Mesenchymal stem cell (in vitro differentiated cells and primary cell): ENCODE data around the gene METRNL.

Experiments used
- DNase-seq: peaks from one replicate; pipeline ENCODE4 v3.0.0-alpha.2; 2013
- H2AFZ ChIP-seq: one replicate; pipeline ENCODE4 v1.6.1; 2013; ENCODE audit warnings: low read depth, mild to moderate bottlenecking, control low read depth, inconsistent platforms, low read length, moderate library complexity
- H2AK5ac ChIP-seq: 2 replicates; pipeline ENCODE4 v1.6.1; 2013; ENCODE audit warnings: low read length, moderate library complexity, mild to moderate bottlenecking, inconsistent platforms; ENCODE audit not compliant: severe bottlenecking
- H2BK120ac ChIP-seq: one replicate; pipeline ENCODE4 v1.6.1; 2013; ENCODE audit warnings: low read depth, mild to moderate bottlenecking, inconsistent platforms, low read length, moderate library complexity
- H2BK12ac ChIP-seq, 2 experiments: one replicate each; pipeline ENCODE4 v1.6.1; 2013; ENCODE audit warnings: inconsistent platforms in 2 of 2, low read length in 2 of 2, mild to moderate bottlenecking in 2 of 2, moderate library complexity in 2 of 2, control low read depth in 1 of 2
- H2BK15ac ChIP-seq: one replicate; pipeline ENCODE4 v1.6.1; 2013; ENCODE audit warnings: mild to moderate bottlenecking, low read depth, inconsistent platforms; ENCODE audit not compliant: poor library complexity, severe bottlenecking
- H2BK5ac ChIP-seq: 2 replicates; pipeline ENCODE4 v1.6.1; 2013; ENCODE audit warnings: low read depth, mild to moderate bottlenecking, low read length, control low read depth, inconsistent platforms; ENCODE audit not compliant: poor library complexity, severe bottlenecking
- H3K14ac ChIP-seq, 2 experiments: one replicate each; pipeline ENCODE4 v1.6.1; 2013; ENCODE audit warnings: inconsistent platforms in 2 of 2, low read length in 2 of 2, control low read depth in 1 of 2, mild to moderate bottlenecking in 1 of 2, moderate library complexity in 1 of 2
- H3K18ac ChIP-seq, 2 experiments: one replicate each; pipeline ENCODE4 v1.6.1; 2013; ENCODE audit warnings: inconsistent platforms in 2 of 2, low read length in 2 of 2, control low read depth in 1 of 2, low read depth in 1 of 2, mild to moderate bottlenecking in 1 of 2
- H3K23ac ChIP-seq, 2 experiments: one replicate each; pipeline ENCODE4 v1.6.1; 2013; ENCODE audit warnings: inconsistent platforms in 2 of 2, low read length in 2 of 2, mild to moderate bottlenecking in 2 of 2, moderate library complexity in 2 of 2, control low read depth in 1 of 2
- H3K27ac ChIP-seq: 2 replicates; pipeline ENCODE4 v1.5.1; 2013; ENCODE audit warnings: mild to moderate bottlenecking, moderate library complexity, low read length, control low read depth, inconsistent platforms; ENCODE audit not compliant: poor library complexity, severe bottlenecking
- H3K27me3 ChIP-seq, 2 experiments: 2 replicates each; pipeline versions ENCODE4 v1.6.1 to v1.7.0; 2013; ENCODE audit warnings: low read length in 2 of 2, mild to moderate bottlenecking in 2 of 2, moderate library complexity in 2 of 2, control low read depth in 1 of 2, inconsistent platforms in 1 of 2; ENCODE audit not compliant: control insufficient read depth in 1 of 2, insufficient read depth in 1 of 2
- H3K36me3 ChIP-seq, 2 experiments: 2 replicates each; pipeline versions ENCODE4 v1.6.1 to v1.7.0; 2013; ENCODE audit warnings: low read length in 2 of 2, control low read depth in 1 of 2, inconsistent platforms in 1 of 2, low read depth in 1 of 2, mild to moderate bottlenecking in 1 of 2; ENCODE audit not compliant: insufficient read depth in 2 of 2, control insufficient read depth in 1 of 2
- H3K4ac ChIP-seq, 2 experiments: one replicate each; pipeline ENCODE4 v1.6.1; 2013; ENCODE audit warnings: inconsistent platforms in 2 of 2, low read length in 2 of 2, mild to moderate bottlenecking in 2 of 2, moderate library complexity in 2 of 2, control low read depth in 1 of 2, low read depth in 1 of 2
- H3K4me1 ChIP-seq: 2 replicates; pipeline ENCODE4 v1.6.1; 2013; ENCODE audit warnings: low read depth, low read length, control low read depth; ENCODE audit not compliant: control insufficient read depth, insufficient read depth
- H3K4me2 ChIP-seq: 2 replicates; pipeline ENCODE4 v1.6.1; 2013; ENCODE audit warnings: low read length, mild to moderate bottlenecking, inconsistent platforms; ENCODE audit not compliant: poor library complexity, severe bottlenecking
- H3K4me3 ChIP-seq, 2 experiments: 2 replicates each; pipeline versions ENCODE4 v1.5.1 to v1.7.0; 2013; ENCODE audit warnings: low read length in 2 of 2, mild to moderate bottlenecking in 2 of 2, control low read depth in 1 of 2, low read depth in 1 of 2; ENCODE audit not compliant: insufficient read depth in 1 of 2
- H3K79me1 ChIP-seq: replicated peaks from 2 replicates; pipeline ENCODE4 v1.6.1; 2013; ENCODE audit warnings: mild to moderate bottlenecking, control low read depth, low read length, inconsistent platforms; ENCODE audit not compliant: poor library complexity, severe bottlenecking
- H3K9ac ChIP-seq: 2 replicates; pipeline ENCODE4 v1.7.0; 2013; ENCODE audit warnings: mild to moderate bottlenecking, low read length, moderate library complexity
- H3K9me3 ChIP-seq: 2 replicates; pipeline ENCODE4 v1.7.0; 2013; ENCODE audit warnings: mild to moderate bottlenecking, low read length; ENCODE audit not compliant: control insufficient read depth
- H4K8ac ChIP-seq: one replicate; pipeline ENCODE4 v1.6.1; 2013; ENCODE audit warnings: inconsistent platforms, mild to moderate bottlenecking, low read length, moderate library complexity
- H4K91ac ChIP-seq: one replicate; pipeline ENCODE4 v1.6.1; 2013; ENCODE audit warnings: mild to moderate bottlenecking, low read length, inconsistent platforms
- WGBS: methylation state at CpG from one replicate; pipeline ENCODE4 v1.1.7; 2013; ENCODE audit warnings: mixed read lengths; 5-methylcytosine and 5-hydroxymethylcytosine counted together

METRNL gene

GRCh38 chr17:83126275-83126811 lies 46.9 kb downstream of the METRNL start:
- no peak for DNase-seq
- Histone ChIP-seq H3K14ac (no peak overlapping the region), H3K4me2 (no peak overlapping the region), H3K9me3 (no peaks in the 10 kb centered on the region), H3K4me3 (no peak overlapping the region), H3K9ac (peak overlapping the region; percentile 30), H3K4me1 (peaks cover 3% of the 10 kb centered on the region), H2BK15ac (no peak overlapping the region), H3K4ac (no peak overlapping the region), H2BK12ac (no peak overlapping the region), H3K18ac (no peak overlapping the region), H3K79me1 (no peaks in the 10 kb centered on the region), H2BK5ac (no peak overlapping the region), H3K27me3 (peaks cover 8 to 36% of the 10 kb centered on the region in 2 experiments), H3K23ac (no peak overlapping the region), H2BK120ac (no peak overlapping the region), H3K36me3 (no peaks in the 10 kb centered on the region), H2AFZ (no peak overlapping the region), H3K27ac (no peak overlapping the region), H2AK5ac (no peak overlapping the region), H4K8ac (no peak overlapping the region), H4K91ac (no peak overlapping the region)
- 79% methylated on average over 12 of the region's 12 CpGs for WGBS

DNA sequence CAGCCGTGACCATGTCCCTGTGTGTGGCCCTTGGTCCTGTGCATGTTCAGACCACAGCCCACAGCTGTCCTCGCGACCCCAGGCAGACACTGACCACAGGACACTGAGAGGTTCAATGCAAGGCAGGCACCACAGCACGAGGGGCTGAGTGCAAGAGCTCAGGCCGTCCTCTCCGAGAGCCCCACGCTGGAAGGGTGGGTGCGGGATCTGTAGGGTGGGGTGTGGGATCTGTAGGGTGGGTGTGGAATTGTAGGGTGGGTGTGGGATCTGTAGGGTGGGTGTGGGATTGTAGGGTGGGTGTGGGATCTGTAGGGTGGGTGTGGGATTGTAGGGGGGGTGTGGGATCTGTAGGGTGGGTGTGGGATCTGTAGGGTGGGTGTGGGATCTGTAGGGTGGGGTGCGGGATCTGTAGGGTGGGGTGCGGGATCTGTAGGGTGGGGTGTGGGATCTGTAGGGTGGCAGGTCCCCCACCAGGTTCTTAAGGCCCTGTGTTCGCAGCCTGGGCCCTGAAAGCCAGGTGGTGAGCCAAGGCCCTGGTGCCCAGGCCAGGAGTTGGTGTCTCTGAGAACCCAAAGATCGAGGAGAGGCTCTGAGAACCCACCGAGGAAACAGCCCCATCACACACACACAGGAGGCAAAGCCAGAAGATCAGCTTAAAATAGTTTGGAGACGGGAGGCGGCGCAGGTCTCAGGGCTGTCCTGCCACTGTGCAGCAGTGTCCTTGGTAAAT lies 48.2 kb downstream of the METRNL start:
- no peak overlapping the region for H3K27ac ChIP-seq
- no peak for DNase-seq
- no peak overlapping the region for H3K4me3 ChIP-seq
- H4K8ac ChIP-seq: no peak overlapping the region
- H3K14ac ChIP-seq: no peak overlapping the region
- H3K9me3 ChIP-seq: no peaks in the 10 kb centered on the region
- H3K9ac ChIP-seq: no peak overlapping the region
- no peaks in the 10 kb centered on the region for H3K36me3 ChIP-seq
- H3K79me1 ChIP-seq: no peaks in the 10 kb centered on the region
- H3K18ac ChIP-seq: no peak overlapping the region
- H3K23ac ChIP-seq: no peak overlapping the region
- peaks cover 9% of the 10 kb centered on the region for H3K4me1 ChIP-seq
- H3K4ac ChIP-seq: no peak overlapping the region
- H3K4me2 ChIP-seq: no peak overlapping the region
- H2BK5ac ChIP-seq: no peak overlapping the region
- H2BK12ac ChIP-seq: no peak overlapping the region
- no peak overlapping the region for H2AFZ ChIP-seq
- peaks cover 8 to 25% of the 10 kb centered on the region in 2 experiments for H3K27me3 ChIP-seq
- H4K91ac ChIP-seq: peak overlapping the region; percentile 11
- no peak overlapping the region for H2BK120ac ChIP-seq
- H2BK15ac ChIP-seq: no peak overlapping the region
- 78% methylated on average over 16 of the region's 16 CpGs for WGBS
- H2AK5ac ChIP-seq: no peak overlapping the region

DNA sequence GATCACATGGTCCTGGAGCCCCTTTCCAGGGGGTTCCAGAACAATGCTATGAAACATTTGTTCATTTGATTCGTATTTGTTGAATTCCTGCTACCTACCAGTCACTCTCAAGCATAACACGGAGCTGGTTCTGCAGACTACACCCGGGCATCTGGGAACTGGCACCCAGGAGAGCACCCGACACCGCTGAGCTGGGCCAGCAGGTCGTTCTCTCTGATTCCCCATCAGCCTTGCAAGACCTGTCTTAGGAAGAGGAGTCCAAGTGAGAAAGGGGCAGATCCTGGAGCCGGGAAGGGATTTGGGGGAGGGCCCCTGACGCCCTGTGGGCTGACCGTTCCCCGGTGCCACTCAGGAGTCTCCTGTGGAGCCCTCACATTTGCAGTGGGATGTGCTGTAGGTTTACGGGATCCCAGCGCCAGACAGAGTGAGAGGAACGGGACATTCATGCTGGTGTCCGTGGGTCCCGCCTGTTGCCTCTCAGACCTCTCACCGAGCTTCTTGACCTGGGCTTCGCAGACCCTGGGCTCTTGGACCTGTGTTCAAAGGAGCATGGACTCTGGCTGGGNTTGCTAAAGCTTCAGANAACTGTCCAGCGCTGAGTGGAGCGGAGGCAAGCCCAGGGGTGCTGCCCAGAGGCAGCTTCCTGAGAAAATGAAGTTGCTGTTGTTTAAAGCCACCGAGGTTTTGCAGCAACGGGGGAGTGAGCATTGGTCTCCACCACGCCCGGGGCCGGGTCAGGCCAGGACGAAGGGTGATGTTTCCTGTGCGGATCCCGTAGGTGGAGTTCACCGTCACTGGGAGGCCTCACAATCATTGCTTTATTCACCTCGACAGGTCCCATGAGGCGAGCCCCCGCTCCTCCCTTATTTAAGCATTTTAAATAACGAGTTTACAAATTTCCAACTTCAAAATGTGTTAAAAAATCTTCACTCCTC lies 49.2 kb downstream of the METRNL start:
- Histone ChIP-seq H3K14ac (no peak overlapping the region), H3K27me3 (peaks cover 16 to 26% of the 10 kb centered on the region in 2 experiments), H3K23ac (no peak overlapping the region), H2BK5ac (no peak overlapping the region), H3K9ac (no peak overlapping the region), H2AFZ (no peak overlapping the region), H3K27ac (no peak overlapping the region), H3K4ac (no peak overlapping the region), H2AK5ac (no peak overlapping the region), H3K18ac (no peak overlapping the region), H2BK15ac (no peak overlapping the region), H4K8ac (no peak overlapping the region), H2BK12ac (no peak overlapping the region), H3K4me2 (no peak overlapping the region), H3K4me3 (no peak overlapping the region), H4K91ac (no peak overlapping the region), H3K79me1 (no peaks in the 10 kb centered on the region), H3K4me1 (peaks cover 10% of the 10 kb centered on the region), H3K9me3 (no peaks in the 10 kb centered on the region), H2BK120ac (no peak overlapping the region), H3K36me3 (no peaks in the 10 kb centered on the region)
- WGBS: 85% methylated on average over 32 of the region's 32 CpGs
- no peak for DNase-seq

GRCh38 chr17:83129676-83130075 lies 50.3 kb downstream of the METRNL start:
- peaks cover 19 to 27% of the 10 kb centered on the region in 2 experiments for H3K27me3 ChIP-seq
- no peak overlapping the region for H3K23ac ChIP-seq
- H3K36me3 ChIP-seq: no peaks in the 10 kb centered on the region
- no peak overlapping the region for H3K4me2 ChIP-seq
- no peak overlapping the region for H2AFZ ChIP-seq
- no peak overlapping the region for H3K18ac ChIP-seq
- no peak overlapping the region for H2AK5ac ChIP-seq
- H3K79me1 ChIP-seq: no peaks in the 10 kb centered on the region
- no peak overlapping the region for H4K8ac ChIP-seq
- H2BK5ac ChIP-seq: no peak overlapping the region
- no peak overlapping the region for H2BK12ac ChIP-seq
- H3K9ac ChIP-seq: no peak overlapping the region
- no peak overlapping the region for H3K14ac ChIP-seq
- H3K4ac ChIP-seq: no peak overlapping the region
- WGBS: 90% methylated on average over 10 of the region's 12 CpGs
- no peak overlapping the region for H3K27ac ChIP-seq
- no peaks in the 10 kb centered on the region for H3K9me3 ChIP-seq
- H2BK15ac ChIP-seq: no peak overlapping the region
- no peak overlapping the region for H3K4me3 ChIP-seq
- DNase-seq: no peak
- H3K4me1 ChIP-seq: peaks cover 11% of the 10 kb centered on the region
- no peak overlapping the region for H2BK120ac ChIP-seq
- H4K91ac ChIP-seq: no peak overlapping the region
